ENCODE results near the gene FBXO2.

The FBXO2 gene

GRCh38 chr1:11654137-11654938 is at the start of gene FBXO2, which contains the start of gene FBXO44:
Gene FBXO2, minus strand, starts transcription at chr1:11654429. Its CDS starts 89 bp downstream, at chr1:11654340.
Gene FBXO44, plus strand, starts transcription at chr1:11654877. Its CDS starts 959 bp downstream, at chr1:11655836.
- peak; percentile 76 to 81 for ATAC-seq

- ATAC-seq: no peak
Measured at GRCh38 chr1:11703357-11704193, 49.3 kb upstream of the FBXO2 start.

GRCh38 chr1:11701981-11702803 is 48.0 kb upstream of the FBXO2 start:
- ATAC-seq: no peak

GRCh38 chr1:11701551-11701961 is 47.3 kb upstream of the FBXO2 start:
- no peak for ATAC-seq

GRCh38 chr1:11700601-11701467 is 46.6 kb upstream of the FBXO2 start:
- no peak for ATAC-seq

- ATAC-seq: no peak
Measured at GRCh38 chr1:11697893-11698210, 43.6 kb upstream of the FBXO2 start.

- no peak for ATAC-seq
Measured at GRCh38 chr1:11697188-11697892, 43.1 kb upstream of the FBXO2 start.

- no peak for ATAC-seq
Measured at GRCh38 chr1:11695861-11696260, 41.6 kb upstream of the FBXO2 start.

GRCh38 chr1:11693917-11694316 is 39.7 kb upstream of the FBXO2 start:
- no peak for ATAC-seq

- peak; percentile 82 to 91 for ATAC-seq
Measured at GRCh38 chr1:11693024-11693590, 38.9 kb upstream of the FBXO2 start.

- ATAC-seq: no peak
Measured at GRCh38 chr1:11691928-11692711, 37.9 kb upstream of the FBXO2 start.

GRCh38 chr1:11691302-11691914 is 37.2 kb upstream of the FBXO2 start, which contains the start of gene DRAXIN:
Gene DRAXIN, plus strand, starts transcription at chr1:11691710. Its CDS starts 14,549 bp downstream, at chr1:11706259.
- ATAC-seq: no peak

- no peak for ATAC-seq
Measured at GRCh38 chr1:11690397-11691301, 36.4 kb upstream of the FBXO2 start.

GRCh38 chr1:11688506-11688905 is 34.3 kb upstream of the FBXO2 start:
- no peak for ATAC-seq

GRCh38 chr1:11685210-11685752 is 31.1 kb upstream of the FBXO2 start:
- no peak for ATAC-seq

GRCh38 chr1:11684070-11684469 is 29.8 kb upstream of the FBXO2 start:
- ATAC-seq: no peak

GRCh38 chr1:11682799-11683198 is 28.6 kb upstream of the FBXO2 start:
- ATAC-seq: no peak

- ATAC-seq: no peak
Measured at GRCh38 chr1:11682287-11682771, 28.1 kb upstream of the FBXO2 start.
